ENCODE results near the gene TUBA4A. TPM values are rescaled to one million over a fixed set of nuclear protein-coding genes. Genes with fewer than 3 reads are reported as not detected.

Gene TUBA4A
- total and polyA plus RNA-seq, 9 of the 15 experiments (the other 6 are each of a cell fraction or from before 2014, with no cell fraction given): 25.1 to 174 (median 42.4) TPM

DNA sequence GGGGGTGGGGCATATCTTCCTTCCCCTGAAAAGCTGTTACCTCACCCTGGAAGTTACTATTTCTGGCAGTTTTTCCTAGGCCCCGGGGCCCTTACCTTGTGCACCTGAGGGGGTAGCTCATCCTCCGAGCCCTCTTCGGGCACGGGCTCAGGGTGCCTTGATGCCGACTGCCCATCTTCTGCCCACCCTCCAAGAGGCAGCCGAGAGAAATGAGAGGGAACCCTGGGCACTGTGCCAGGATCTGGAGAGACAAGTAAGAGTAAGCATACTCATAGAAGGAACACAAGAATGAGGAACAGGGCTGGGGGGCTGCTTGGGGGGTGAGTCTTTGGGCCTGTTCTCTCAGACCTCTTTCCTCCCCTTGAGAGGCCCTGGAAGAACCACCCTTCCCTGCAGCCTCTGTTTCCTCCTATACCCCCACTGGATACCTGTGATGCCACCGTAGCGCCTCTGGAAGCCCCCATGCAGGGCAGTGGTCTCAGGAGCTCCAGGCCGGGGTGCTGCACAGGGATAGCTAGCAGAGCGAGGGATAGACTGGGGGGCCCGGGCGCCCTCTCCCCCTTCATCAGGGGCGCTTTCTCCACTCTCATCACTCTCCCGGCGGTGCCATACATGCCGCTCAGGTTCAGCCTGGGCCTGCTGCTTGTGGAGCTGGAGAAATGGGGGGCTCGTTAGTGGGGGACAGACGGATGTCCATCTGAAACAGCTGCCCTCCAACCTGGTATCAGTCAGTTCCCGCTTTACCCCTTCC is 32.9 kb downstream of the TUBA4A start (continued):
- TF ChIP-seq CLOCK (CRISPR knock-in tag; IDR thresholded peaks at IDR 0.05; ENCODE audit: borderline replicate concordance) (no peak), GATA2 (CRISPR knock-in tag; IDR thresholded peaks at IDR 0.05) (no peak), SNRNP70 (optimal IDR thresholded peaks at IDR 0.05; ENCODE audit: low read depth, low read length) (no peak), TOE1 (IDR thresholded peaks at IDR 0.05; ENCODE audit: borderline replicate concordance) (no peak), TOE1 (CRISPR knock-in tag; IDR thresholded peaks at IDR 0.05; ENCODE audit: borderline replicate concordance, low read depth) (no peak)
- TF ChIP-seq, protein P1, sequence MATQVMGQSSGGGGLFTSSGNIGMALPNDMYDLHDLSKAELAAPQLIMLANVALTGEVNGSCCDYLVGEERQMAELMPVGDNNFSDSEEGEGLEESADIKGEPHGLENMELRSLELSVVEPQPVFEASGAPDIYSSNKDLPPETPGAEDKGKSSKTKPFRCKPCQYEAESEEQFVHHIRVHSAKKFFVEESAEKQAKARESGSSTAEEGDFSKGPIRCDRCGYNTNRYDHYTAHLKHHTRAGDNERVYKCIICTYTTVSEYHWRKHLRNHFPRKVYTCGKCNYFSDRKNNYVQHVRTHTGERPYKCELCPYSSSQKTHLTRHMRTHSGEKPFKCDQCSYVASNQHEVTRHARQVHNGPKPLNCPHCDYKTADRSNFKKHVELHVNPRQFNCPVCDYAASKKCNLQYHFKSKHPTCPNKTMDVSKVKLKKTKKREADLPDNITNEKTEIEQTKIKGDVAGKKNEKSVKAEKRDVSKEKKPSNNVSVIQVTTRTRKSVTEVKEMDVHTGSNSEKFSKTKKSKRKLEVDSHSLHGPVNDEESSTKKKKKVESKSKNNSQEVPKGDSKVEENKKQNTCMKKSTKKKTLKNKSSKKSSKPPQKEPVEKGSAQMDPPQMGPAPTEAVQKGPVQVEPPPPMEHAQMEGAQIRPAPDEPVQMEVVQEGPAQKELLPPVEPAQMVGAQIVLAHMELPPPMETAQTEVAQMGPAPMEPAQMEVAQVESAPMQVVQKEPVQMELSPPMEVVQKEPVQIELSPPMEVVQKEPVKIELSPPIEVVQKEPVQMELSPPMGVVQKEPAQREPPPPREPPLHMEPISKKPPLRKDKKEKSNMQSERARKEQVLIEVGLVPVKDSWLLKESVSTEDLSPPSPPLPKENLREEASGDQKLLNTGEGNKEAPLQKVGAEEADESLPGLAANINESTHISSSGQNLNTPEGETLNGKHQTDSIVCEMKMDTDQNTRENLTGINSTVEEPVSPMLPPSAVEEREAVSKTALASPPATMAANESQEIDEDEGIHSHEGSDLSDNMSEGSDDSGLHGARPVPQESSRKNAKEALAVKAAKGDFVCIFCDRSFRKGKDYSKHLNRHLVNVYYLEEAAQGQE (IDR thresholded peaks at IDR 0.05; ENCODE audit: borderline replicate concordance): no peak
- TF ChIP-seq, protein P1 (CRISPR knock-in tag; IDR thresholded peaks at IDR 0.05; ENCODE audit: low read depth): no peak
